Pancreas (tissue), 10 donors: ENCODE data around the gene TRIP12. TPM values are rescaled to one million over a fixed set of nuclear protein-coding genes. Genes with fewer than 3 reads are reported as not detected.
A peak's percentile ranks its signal among the peaks of the same experiment; 100 is the strongest.

Experiments
- ATAC-seq, 4 donors: fragments of 200-7000 bp; cut with Tn5 transposase; one replicate each; pipeline versions ENCODE4 v1.8.0 to v1.9.1; 2020; ENCODE audit warnings: mild to moderate bottlenecking in 4 of 4, moderate library complexity in 4 of 4
- DNase-seq, 6 donors: peaks; one replicate each; pipeline ENCODE4 v3.0.0-alpha.2; 2020
- FAIRE-seq: peaks from 2 replicates; lab custom pipeline; 2012; peaks lifted over from hg19 to GRCh38; lab: Jason Lieb, UNC
- H3K27ac ChIP-seq, 4 donors: fragments of 200-600 bp; sonication (generic); 1 replicate in 3 of 4; 2 replicates in 1 of 4; pipeline versions ENCODE4 v1.5.0 to v1.8.0; 2020
- H3K27me3 ChIP-seq, 4 donors: fragments of 200-600 bp; one replicate each; pipeline ENCODE4 v1.8.0; 2021
- H3K36me3 ChIP-seq, 3 donors: fragments of 200-600 bp; sonication (generic) in 1 of 3; one replicate each; pipeline versions ENCODE4 v1.5.0 to v1.8.0; 2020 to 2021
- H3K4me1 ChIP-seq, 3 donors: fragments of 200-600 bp; one replicate each; pipeline ENCODE4 v1.8.0; 2021
- H3K4me3 ChIP-seq, 4 donors: fragments of 200-600 bp; sonication (generic) in 2 of 4; one replicate each; pipeline versions ENCODE4 v1.5.0 to v1.8.0; 2020 to 2021
- H3K9me3 ChIP-seq, 4 donors: fragments of 200-600 bp; one replicate each; pipeline ENCODE4 v1.8.0; 2021
- WGBS, 2 donors: extraction: QIAGEN DNeasy Blood & Tissue Kit; methylation state at CpG; one replicate each; pipeline ENCODE4 v1.1.7; 2013; 5-methylcytosine and 5-hydroxymethylcytosine counted together
- intact Hi-C, 3 donors: fragments of 100-400 bp; cut with DNase I; formaldehyde crosslinking; loops; one replicate each; pipeline versions ENCODE4 v1.11.1 to v1.14.2; 2022
- polyA plus RNA-seq, 2 donors: library from polyadenylated mRNA; stranded (reverse); fragments of 200-250 nt; gene quantifications; one replicate each; pipeline ENCODE4 v1.2.3, GENCODE V29; 2013
- total RNA-seq, 6 donors: library from RNA; stranded (reverse); fragmentation: NEBNext Ultra II Directional in 4 of 6; extraction: Animal tissue kit (Norgen Biotek cat#: 25700) in 4 of 6; gene quantifications; one replicate each; pipeline versions ENCODE4 v1.2.1 to v1.2.4, GENCODE V29; 2021 to 2023
- TF ChIP-seq, protein P1 (sequence below), 4 donors: fragments of 200-600 bp; sonication (generic) in 3 of 4; IDR thresholded peaks; one replicate each; pipeline versions ENCODE4 v1.5.0 to v1.8.0; 2021; ENCODE audit warnings: antibody characterized with exemption in 4 of 4
- donor health status: healthy with polysubstance abuse.
- donor health status: DM: no; HTN: no; CAD: no; lungs with moderate emphysema.
- donor health status: DM: no; HTN: no; CAD: no.
- donor health status: control.
- donor health status: control.
- donor health status: Bipolar disorder and iron deficiency.
- donor health status: DM: yes; HTN: yes; CAD: no.
- donor health status: DM: no; HTN: no; CAD: no.
- donor health status: DM: no; HTN: no; CAD: no.
- donor health status: DM: yes; HTN: yes; CAD: no.

Gene TRIP12
- total and polyA plus RNA-seq, 8 donors = 12.2 to 106 (median 58.6) TPM

DNA sequence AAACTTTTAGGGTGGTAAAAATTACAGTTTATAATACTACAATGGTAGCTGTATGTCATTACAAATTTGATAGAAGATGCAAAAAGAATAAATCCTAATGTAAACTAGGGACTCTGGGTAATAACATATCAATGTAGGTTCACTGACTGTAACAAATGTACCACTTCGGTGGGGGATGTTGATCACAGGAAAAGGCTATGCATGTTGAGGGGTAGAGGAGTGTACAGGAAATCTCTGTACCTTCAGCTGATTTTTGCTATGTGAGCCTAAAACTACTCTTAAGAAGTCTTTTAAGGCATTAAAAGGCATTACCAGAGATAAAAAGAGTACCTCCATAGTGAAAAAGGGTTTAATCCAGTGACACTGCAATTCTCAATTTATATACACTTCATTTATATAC is 25.0 kb downstream of the TRIP12 start:
- DNase-seq (no peak), FAIRE-seq (no peak), ATAC-seq (no peak)
- Histone ChIP-seq H3K4me1 (peaks cover 0 to 4% (median 3%) of the 10 kb centered on the region in 3 donors), H3K4me3 (no peak overlapping the region), H3K36me3 (no peaks in the 10 kb centered on the region), H3K27ac (no peak overlapping the region), H3K27me3 (no peaks in the 10 kb centered on the region), H3K9me3 (no peaks in the 10 kb centered on the region)
- 74 to 80% methylated on average over 1 of the region's 1 CpG for WGBS, 2 donors
- TF ChIP-seq, protein P1, sequence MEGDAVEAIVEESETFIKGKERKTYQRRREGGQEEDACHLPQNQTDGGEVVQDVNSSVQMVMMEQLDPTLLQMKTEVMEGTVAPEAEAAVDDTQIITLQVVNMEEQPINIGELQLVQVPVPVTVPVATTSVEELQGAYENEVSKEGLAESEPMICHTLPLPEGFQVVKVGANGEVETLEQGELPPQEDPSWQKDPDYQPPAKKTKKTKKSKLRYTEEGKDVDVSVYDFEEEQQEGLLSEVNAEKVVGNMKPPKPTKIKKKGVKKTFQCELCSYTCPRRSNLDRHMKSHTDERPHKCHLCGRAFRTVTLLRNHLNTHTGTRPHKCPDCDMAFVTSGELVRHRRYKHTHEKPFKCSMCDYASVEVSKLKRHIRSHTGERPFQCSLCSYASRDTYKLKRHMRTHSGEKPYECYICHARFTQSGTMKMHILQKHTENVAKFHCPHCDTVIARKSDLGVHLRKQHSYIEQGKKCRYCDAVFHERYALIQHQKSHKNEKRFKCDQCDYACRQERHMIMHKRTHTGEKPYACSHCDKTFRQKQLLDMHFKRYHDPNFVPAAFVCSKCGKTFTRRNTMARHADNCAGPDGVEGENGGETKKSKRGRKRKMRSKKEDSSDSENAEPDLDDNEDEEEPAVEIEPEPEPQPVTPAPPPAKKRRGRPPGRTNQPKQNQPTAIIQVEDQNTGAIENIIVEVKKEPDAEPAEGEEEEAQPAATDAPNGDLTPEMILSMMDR (IDR thresholded peaks at IDR 0.05) = no peak
- intact Hi-C loops = no loop called here

DNA sequence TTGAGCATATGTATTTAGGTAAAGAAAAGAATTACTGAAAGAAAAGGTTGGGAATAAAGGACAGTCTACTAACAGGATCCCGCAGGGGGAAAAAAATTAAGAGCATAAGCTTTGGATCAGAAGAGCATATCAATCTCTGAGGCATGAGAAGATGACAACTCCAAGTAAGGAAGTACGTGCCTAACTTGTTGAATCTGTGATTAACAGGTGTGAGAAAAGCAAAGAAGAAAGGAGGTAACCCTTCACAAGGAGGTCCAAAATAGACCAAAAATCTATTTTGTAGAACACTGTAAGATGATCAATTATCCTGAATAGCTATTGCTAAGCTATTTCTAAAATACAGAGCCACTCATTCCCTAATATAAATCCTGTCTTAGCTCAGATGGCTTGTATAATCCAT is 32.8 kb downstream of the TRIP12 start:
- FAIRE-seq (no peak), ATAC-seq (no peak), DNase-seq (no peak)
- no peaks in the 10 kb centered on the region for H3K27me3 ChIP-seq
- TF ChIP-seq, protein P1 (IDR thresholded peaks at IDR 0.05) = no peak
- no peak overlapping the region for H3K27ac ChIP-seq
- WGBS, 2 donors = 57 to 62% methylated on average over 2 of the region's 2 CpGs
- intact Hi-C loops = no loop called here
- peaks cover 0 to 6% (median 0%) of the 10 kb centered on the region in 3 donors for H3K36me3 ChIP-seq
- no peak overlapping the region for H3K4me3 ChIP-seq
- H3K9me3 ChIP-seq = no peaks in the 10 kb centered on the region
- H3K4me1 ChIP-seq = peaks cover 0 to 10% (median 8%) of the 10 kb centered on the region in 3 donors

DNA sequence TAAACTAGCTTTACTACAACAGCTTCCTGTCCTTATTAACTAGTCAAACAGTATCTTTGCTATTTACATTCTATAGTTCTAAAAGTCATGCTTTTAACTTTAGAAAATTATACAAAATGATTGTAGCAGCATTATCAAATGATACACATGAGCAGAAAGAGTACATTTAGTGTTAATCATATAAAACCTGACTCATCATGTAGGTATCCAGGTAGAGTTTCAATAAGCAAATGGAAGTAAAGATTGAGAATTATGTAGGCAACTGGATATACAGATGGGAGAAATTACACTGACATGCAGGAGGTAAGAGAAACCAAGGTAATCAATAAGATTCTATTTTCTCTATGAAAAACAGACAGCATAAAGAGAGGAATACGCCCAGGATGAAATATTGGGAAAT is 33.8 kb downstream of the TRIP12 start:
- H3K4me1 ChIP-seq = peaks cover 0 to 10% (median 8%) of the 10 kb centered on the region in 3 donors
- H3K36me3 ChIP-seq = peaks cover 0 to 6% (median 0%) of the 10 kb centered on the region in 3 donors
- 100% methylated on average over 1 of the region's 1 CpG for WGBS, 2 donors
- no peaks in the 10 kb centered on the region for H3K9me3 ChIP-seq
- DNase-seq (no peak), ATAC-seq (no peak), FAIRE-seq (no peak)
- TF ChIP-seq, protein P1 (IDR thresholded peaks at IDR 0.05) = no peak
- H3K27me3 ChIP-seq = no peaks in the 10 kb centered on the region
- H3K27ac ChIP-seq = no peak overlapping the region
- H3K4me3 ChIP-seq = no peak overlapping the region
- intact Hi-C loops = no loop called here

DNA sequence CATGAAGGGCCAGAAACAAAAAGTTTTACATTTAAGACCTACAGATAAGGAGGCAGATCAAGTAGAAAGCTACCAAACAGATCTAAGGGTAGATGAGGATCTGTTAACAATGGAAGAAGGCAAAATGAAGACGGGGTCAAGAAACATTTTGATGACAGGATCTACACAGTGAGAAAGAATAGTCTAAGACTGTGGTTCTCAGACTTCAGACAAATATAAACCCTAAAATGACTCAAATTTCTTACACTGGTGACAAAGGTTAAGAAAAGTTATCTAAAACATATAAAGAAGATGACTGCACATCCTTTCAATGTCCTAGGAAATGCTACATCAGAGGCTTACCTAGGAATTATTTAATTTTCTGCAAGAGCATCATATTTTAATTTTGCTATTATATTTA is 34.4 kb downstream of the TRIP12 start:
- H3K27me3 ChIP-seq = no peaks in the 10 kb centered on the region
- no peak overlapping the region for H3K27ac ChIP-seq
- ATAC-seq (no peak), FAIRE-seq (no peak), DNase-seq (no peak)
- intact Hi-C loops = no loop called here
- peaks cover 0 to 6% (median 0%) of the 10 kb centered on the region in 3 donors for H3K36me3 ChIP-seq
- H3K9me3 ChIP-seq = no peaks in the 10 kb centered on the region
- TF ChIP-seq, protein P1 (IDR thresholded peaks at IDR 0.05) = no peak
- no peak overlapping the region for H3K4me3 ChIP-seq
- 95 to 96% methylated on average over 1 of the region's 1 CpG for WGBS, 2 donors
- H3K4me1 ChIP-seq = peaks cover 0 to 14% (median 8%) of the 10 kb centered on the region in 3 donors

DNA sequence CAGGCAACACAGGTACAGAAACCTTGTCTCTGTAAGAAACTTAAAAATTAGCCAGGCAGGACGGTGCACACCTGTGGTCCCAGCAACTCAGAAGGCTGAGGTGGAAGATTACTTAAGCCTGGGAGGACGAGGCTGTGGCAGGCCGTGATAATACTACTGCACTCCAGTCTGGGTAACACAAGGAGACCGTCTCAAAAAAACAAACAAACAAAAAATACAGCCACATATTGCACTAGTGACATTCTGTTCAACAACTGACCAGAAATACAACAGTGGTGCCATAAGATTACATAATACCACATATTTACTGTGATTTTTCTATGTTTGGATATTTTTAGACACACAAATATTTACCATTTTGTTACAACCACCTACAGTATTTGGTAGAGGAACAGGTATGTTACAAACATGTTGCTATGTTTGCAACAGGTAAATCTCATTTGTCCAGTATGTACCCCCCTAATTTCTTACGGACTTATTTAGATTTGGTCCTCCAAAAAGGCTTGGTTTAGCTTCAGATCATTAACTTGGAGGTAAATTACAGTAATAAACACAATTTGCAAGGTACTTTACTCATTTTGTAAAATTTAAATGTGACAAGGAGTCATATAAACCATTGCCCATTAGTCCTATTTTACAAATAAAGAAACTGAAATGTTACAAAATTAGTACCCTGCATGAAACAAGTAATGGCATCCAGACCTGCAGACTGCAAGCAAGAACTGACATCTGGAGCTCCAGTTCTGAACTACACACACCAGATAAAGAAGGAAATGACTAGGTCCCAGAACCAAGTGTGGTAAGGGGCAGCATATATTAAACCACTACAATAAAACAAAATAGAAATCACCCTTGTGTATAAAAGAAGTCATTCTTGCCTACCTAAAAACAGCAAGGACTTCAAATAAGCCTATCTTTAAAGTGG is 36.8 kb downstream of the TRIP12 start:
- no peak for FAIRE-seq
- intact Hi-C loops = no loop called here
- no peak for DNase-seq
- no peaks in the 10 kb centered on the region for H3K27me3 ChIP-seq
- ATAC-seq = peak; percentile 22 to 48 (median 36)
- no peak overlapping the region for H3K4me3 ChIP-seq
- TF ChIP-seq, protein P1 (IDR thresholded peaks at IDR 0.05) = no peak
- H3K27ac ChIP-seq = no peak overlapping the region
- no peaks in the 10 kb centered on the region for H3K9me3 ChIP-seq
- WGBS, 2 donors = 54% methylated on average over 5 of the region's 5 CpGs
- H3K36me3 ChIP-seq = no peaks in the 10 kb centered on the region
- H3K4me1 ChIP-seq = peaks cover 0 to 27% (median 8%) of the 10 kb centered on the region in 3 donors
